Measurements from ENCODE around the gene LIPI.
"Not testable (repeated sequence)": the region's sequence is repeated elsewhere in the genome, so short reads cannot be mapped to it uniquely, and the experiment has no call there.

Gene LIPI

GRCh38 chr21:14116080-14116481 lies 94.7 kb downstream of the LIPI start:
- no peak for DNase-seq (ENCODE audit: low spot score)

- DNase-seq (ENCODE audit: low spot score), result no peak
Measured at GRCh38 chr21:14115646-14116045, 95.1 kb downstream of the LIPI start.

- DNase-seq (ENCODE audit: low spot score), result no peak
Measured at GRCh38 chr21:14114251-14114650, 96.5 kb downstream of the LIPI start.

- DNase-seq (ENCODE audit: low spot score), result not testable (repeated sequence)
Measured at GRCh38 chr21:14104564-14104963, 106.2 kb downstream of the LIPI start.

GRCh38 chr21:14099570-14099969 lies 111.2 kb downstream of the LIPI start:
- no peak for DNase-seq (ENCODE audit: low spot score)

GRCh38 chr21:14097881-14098499 lies 112.8 kb downstream of the LIPI start:
- no peak for DNase-seq (ENCODE audit: low spot score)

- no peak for DNase-seq (ENCODE audit: low spot score)
Measured at GRCh38 chr21:14096577-14096976, 114.2 kb downstream of the LIPI start.

GRCh38 chr21:14096172-14096571 lies 114.6 kb downstream of the LIPI start:
- DNase-seq (ENCODE audit: low spot score), result no peak

- DNase-seq (ENCODE audit: low spot score), result no peak
Measured at GRCh38 chr21:14095056-14095455, 115.7 kb downstream of the LIPI start.

- no peak for DNase-seq (ENCODE audit: low spot score)
Measured at GRCh38 chr21:14092834-14093560, 117.8 kb downstream of the LIPI start.

- not testable (repeated sequence) for DNase-seq (ENCODE audit: low spot score)
Measured at GRCh38 chr21:14090184-14090583, 120.6 kb downstream of the LIPI start.

GRCh38 chr21:14088391-14088790 lies 122.4 kb downstream of the LIPI start:
- no peak for DNase-seq (ENCODE audit: low spot score)

- no peak for DNase-seq (ENCODE audit: low spot score)
Measured at GRCh38 chr21:14086553-14086952, 124.2 kb downstream of the LIPI start.

GRCh38 chr21:14084701-14085100 lies 126.1 kb downstream of the LIPI start:
- DNase-seq (ENCODE audit: low spot score), result no peak

GRCh38 chr21:14084068-14084501 lies 126.7 kb downstream of the LIPI start:
- no peak for DNase-seq (ENCODE audit: low spot score)

- no peak for DNase-seq (ENCODE audit: low spot score)
Measured at GRCh38 chr21:14080764-14081096, 130.0 kb downstream of the LIPI start.

- DNase-seq (ENCODE audit: low spot score), result no peak
Measured at GRCh38 chr21:14080040-14080763, 130.6 kb downstream of the LIPI start.

- no peak for DNase-seq (ENCODE audit: low spot score)
Measured at GRCh38 chr21:14078746-14079375, 131.9 kb downstream of the LIPI start.

GRCh38 chr21:14076143-14076806 lies 134.5 kb downstream of the LIPI start:
- no peak for DNase-seq (ENCODE audit: low spot score)

- DNase-seq (ENCODE audit: low spot score), result no peak
Measured at GRCh38 chr21:14075346-14076142, 135.2 kb downstream of the LIPI start.

- no peak for DNase-seq (ENCODE audit: low spot score)
Measured at GRCh38 chr21:14074177-14074576, 136.6 kb downstream of the LIPI start.

Measured in HuH-7.5 (cell line).